GM12878 (cell line): ENCODE measurements around the gene NLRP5. TPM values are rescaled to one million over a fixed set of nuclear protein-coding genes. Genes with fewer than 3 reads are reported as not detected.

Source experiments
- ASH2L ChIP-seq: fragments of 300-600, 200-600 bp; sonication (generic); IDR thresholded peaks from 2 replicates; pipeline ENCODE4 v1.6.1; 2017; ENCODE audit warnings: low read depth, mild to moderate bottlenecking, borderline replicate concordance
- CTCF ChIP-seq, 3 experiments: IDR thresholded peaks in 2 of 3; conservative IDR thresholded peaks in 1 of 3; 2 replicates each; pipeline ENCODE4 v1.5.1; 2011; ENCODE audit warnings: low read depth in 3 of 3, low read length in 3 of 3, mild to moderate bottlenecking in 3 of 3, control low read depth in 2 of 3, moderate library complexity in 2 of 3, inconsistent platforms in 1 of 3, mixed read lengths in 1 of 3; ENCODE audit not compliant: control insufficient read depth in 2 of 3, insufficient read depth in 1 of 3; ENCODE audit errors: extremely low read depth in 1 of 3
- ESRRA ChIP-seq: IDR thresholded peaks from 2 replicates; pipeline ENCODE4 v1.6.1; 2012; ENCODE audit warnings: mild to moderate bottlenecking, low read length, improper control_type of control experiment
- HDAC6 ChIP-seq: fragments of 200-600 bp; sonication (generic); IDR thresholded peaks from one replicate; pipeline ENCODE4 v1.8.0; 2017; ENCODE audit warnings: antibody characterized with exemption; ENCODE audit not compliant: unreplicated experiment
- HDGF ChIP-seq: fragments of 450-650 bp; IDR thresholded peaks from 2 replicates; pipeline ENCODE4 v1.6.1; 2016; ENCODE audit warnings: antibody characterized with exemption
- IKZF2 ChIP-seq, 2 experiments: fragments of 450-650 bp; IDR thresholded peaks; 2 replicates each; pipeline ENCODE4 v1.6.1; 2017; ENCODE audit warnings: mild to moderate bottlenecking in 2 of 2, moderate library complexity in 2 of 2
- NFIC ChIP-seq: IDR thresholded peaks from 2 replicates; pipeline ENCODE4 v1.6.1; 2012; ENCODE audit warnings: low read depth, mild to moderate bottlenecking, inconsistent platforms, low read length, moderate library complexity
- NFXL1 ChIP-seq: fragments of 450-650 bp; IDR thresholded peaks from 2 replicates; pipeline ENCODE4 v1.6.1; 2017; ENCODE audit warnings: antibody characterized with exemption, mild to moderate bottlenecking, borderline replicate concordance
- NFYB ChIP-seq: IDR thresholded peaks from 2 replicates; pipeline ENCODE4 v1.6.1; 2011; ENCODE audit warnings: low read depth, mild to moderate bottlenecking, low read length, improper control_type of control experiment, moderate library complexity; ENCODE audit not compliant: insufficient read depth
- NKRF ChIP-seq: fragments of 450-650 bp; conservative IDR thresholded peaks from 2 replicates; pipeline ENCODE4 v1.6.1; 2017; ENCODE audit warnings: mild to moderate bottlenecking, moderate library complexity
- NR2C2 ChIP-seq: IDR thresholded peaks from 2 replicates; pipeline ENCODE4 v1.6.1; 2011; ENCODE audit warnings: borderline replicate concordance, low read depth; ENCODE audit not compliant: control insufficient read depth, insufficient read length
- NR2F1 ChIP-seq: fragments of 450-650 bp; conservative IDR thresholded peaks from 2 replicates; pipeline ENCODE4 v1.6.1; 2017; ENCODE audit warnings: mild to moderate bottlenecking
- RB1 ChIP-seq: fragments of 450-650 bp; formaldehyde crosslinking; IDR thresholded peaks from 2 replicates; pipeline ENCODE4 v1.6.1; 2017; ENCODE audit warnings: mild to moderate bottlenecking, borderline replicate concordance
- RELB ChIP-seq: fragments of 450-650 bp; IDR thresholded peaks from 2 replicates; pipeline ENCODE4 v1.6.1; 2017; ENCODE audit warnings: low read depth, mild to moderate bottlenecking, moderate library complexity
- SMARCA5 ChIP-seq: fragments of 450-650 bp; IDR thresholded peaks from 2 replicates; pipeline ENCODE4 v1.6.1; 2017; ENCODE audit warnings: mild to moderate bottlenecking
- STAT1 ChIP-seq: fragments of 450-650 bp; conservative IDR thresholded peaks from 2 replicates; pipeline ENCODE4 v1.6.1; 2014; ENCODE audit warnings: antibody characterized with exemption, mild to moderate bottlenecking
- SUPT20H ChIP-seq: IDR thresholded peaks from 2 replicates; pipeline ENCODE4 v1.6.1; 2011; ENCODE audit warnings: low read depth, mild to moderate bottlenecking, low read length, moderate library complexity, borderline replicate concordance; ENCODE audit not compliant: control insufficient read depth
- USF2 ChIP-seq: IDR thresholded peaks from 2 replicates; pipeline ENCODE4 v1.6.1; 2011; ENCODE audit warnings: low read depth, low read length, improper control_type of control experiment, borderline replicate concordance
- ZBTB4 ChIP-seq: fragments of 450-650 bp; formaldehyde crosslinking; IDR thresholded peaks from 2 replicates; pipeline ENCODE4 v1.4.0; 2022; ENCODE audit warnings: mild to moderate bottlenecking, moderate library complexity
- polyA plus RNA-seq, 11 experiments: library from polyadenylated mRNA; depleted of rRNA in 4 of 11; unstranded in 6 of 11; stranded (reverse) in 5 of 11; fragments of >200 nt; fragmentation: Nextera tagmentation in 4 of 11; fragmentation: Illumina TruSeq in 1 of 11; extraction: Ambion mirVana in 4 of 11; extraction: Trizol in 1 of 11; gene quantifications; 1 replicate in 1 of 11; 2 replicates in 10 of 11; pipeline versions ENCODE4 v1.2.1 to v1.2.3, GENCODE V29; 2011 to 2016; ENCODE audit warnings: inconsistent platforms in 2 of 11, missing spikeins in 2 of 11, low read depth in 1 of 11
- total RNA-seq, 4 experiments: library from RNA; depleted of rRNA in 3 of 4; stranded (reverse); fragments of >200 nt in 3 of 4; fragmentation: Illumina TruSeq in 1 of 4; extraction: Trizol in 1 of 4; gene quantifications; 2 replicates each; pipeline versions ENCODE4 v1.2.1 to v1.2.3, GENCODE V29; 2013 to 2021

Gene NLRP5
- total and polyA plus RNA-seq, 10 of the 15 experiments (the other 5 are each of a cell fraction or from before 2014, with no cell fraction given), result 0.01 TPM; not detected in 9

GRCh38 chr19:56066152-56067023 is 79.8 kb downstream of the NLRP5 start (continued):
- TF ChIP-seq ZBTB4 (no peak), ASH2L (no peak), NR2F1 (peak; percentile 38; the same call in 1 of the 2 replicates), IKZF2 (IDR thresholded peaks at IDR 0.05) (peak; percentile 19 to 46; a peak in 2 of 4 replicates), RB1 (0 out of 2 replicates have a peak, but pooled peaks have one; percentile 47), NKRF (no peak), RELB (0 out of 2 replicates have a peak, but pooled peaks have one; percentile 23), CTCF (IDR thresholded peaks at IDR 0.05 in 2 of 3, conservative IDR thresholded peaks at IDR 0.05 in 1 of 3; ENCODE audit: control insufficient read depth in 2 of 3, extremely low read depth in 1 of 3, insufficient read depth in 1 of 3, low read depth in 3 of 3, low read length in 3 of 3) (peak; percentile 85 to 94 (median 88)), SUPT20H (no peak), NFYB (no peak), HDAC6 (no peak), SMARCA5 (peak; percentile 51; the same call in 1 of the 2 replicates), NR2C2 (no peak), USF2 (no peak), STAT1 (0 out of 2 replicates have a peak, but pooled peaks have one; percentile 19), HDGF (no peak), ESRRA (no peak), NFXL1 (no peak), NFIC (no peak)
